Stimulated activated CD4-positive, alpha-beta T cell treated with anti-CD3 and anti-CD28 coated beads, Interleukin-1b, Interleukin-23, amount 100 ng/mL, for 4 hours (primary cell): ENCODE measurements around the gene AUTS2.

Experiments
- DNase-seq, 2 donors: peaks; one replicate each; pipeline ENCODE4 v3.0.0-alpha.2; 2020; ENCODE audit warnings: low read depth in 2 of 2

Gene AUTS2

DNA sequence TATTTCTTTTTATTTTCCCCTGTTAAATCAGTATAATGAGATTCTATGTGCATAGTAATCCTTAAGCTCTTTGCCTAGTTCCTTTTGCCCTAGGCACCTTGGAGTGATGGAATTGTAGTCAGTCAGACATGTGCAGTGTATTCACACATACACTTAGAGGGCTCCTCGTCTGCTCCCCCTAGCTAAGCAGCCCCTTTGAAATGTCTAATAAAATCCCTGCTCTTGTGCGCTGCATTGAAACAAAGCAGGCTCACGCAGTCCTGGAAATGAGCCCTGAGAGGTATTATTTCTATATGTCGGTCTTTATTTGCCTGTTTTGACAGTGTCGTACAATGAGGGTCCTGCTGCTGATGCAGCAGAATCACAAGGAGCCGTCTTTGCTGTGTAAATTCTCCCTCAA is 258.7 kb downstream of the AUTS2 start:
- no peak for DNase-seq

DNA sequence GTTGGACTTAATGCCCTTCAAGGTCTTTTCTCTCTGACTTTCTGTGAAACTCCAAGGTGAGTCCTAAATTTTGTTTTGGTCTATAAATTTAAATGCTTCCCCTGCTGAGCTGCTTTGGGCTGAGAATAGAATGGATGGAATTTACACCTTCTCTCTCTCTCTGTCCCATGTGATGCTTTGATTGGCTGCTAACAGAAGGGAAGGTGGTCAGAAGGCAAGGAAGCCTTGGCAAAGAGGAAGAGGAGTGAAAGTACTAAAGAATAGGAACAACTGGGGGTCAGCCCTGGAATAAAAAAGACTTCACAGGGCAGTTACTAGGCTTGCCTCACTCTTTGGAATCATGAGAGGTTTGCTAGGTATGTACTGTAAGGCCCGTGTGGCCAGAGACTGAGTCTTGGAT is 260.2 kb downstream of the AUTS2 start:
- no peak for DNase-seq

DNA sequence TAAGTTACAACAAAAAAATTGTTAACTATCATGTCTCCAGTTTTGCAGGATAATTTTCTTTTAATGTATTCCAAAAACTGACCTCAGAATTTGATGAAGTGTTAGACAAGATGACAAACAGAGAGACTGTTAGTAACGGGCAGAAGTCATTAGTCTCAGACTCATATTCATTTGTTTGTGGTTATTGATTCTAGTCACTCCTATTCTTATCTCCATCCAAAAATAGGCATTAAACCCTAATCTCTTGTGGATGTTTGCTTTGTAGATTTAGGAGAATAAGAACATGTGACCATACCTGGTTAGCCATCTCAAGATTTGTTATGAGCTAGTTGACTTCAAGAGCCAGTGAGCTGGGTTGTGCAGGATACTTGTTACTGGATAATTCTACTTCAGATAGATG is 261.1 kb downstream of the AUTS2 start:
- DNase-seq = no peak

DNA sequence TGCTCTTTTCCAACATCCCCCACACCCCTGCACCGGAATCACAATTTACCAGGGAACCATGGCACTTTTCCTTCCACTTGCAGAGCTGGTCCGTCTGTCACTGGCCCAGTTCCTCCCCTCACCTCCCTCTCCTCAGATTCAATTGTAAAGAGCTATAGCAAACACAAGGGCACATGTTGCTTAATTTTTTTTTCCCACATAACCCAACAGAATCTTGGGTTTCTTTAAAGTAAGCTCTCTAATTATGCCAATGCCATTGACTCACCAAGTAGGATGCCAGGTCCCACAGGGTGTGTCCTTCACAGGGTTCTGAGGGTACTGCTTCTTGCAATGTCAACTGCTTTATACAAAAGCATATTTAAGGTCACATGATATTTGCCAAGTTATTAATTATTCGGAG is 262.2 kb downstream of the AUTS2 start:
- DNase-seq = no peak

DNA sequence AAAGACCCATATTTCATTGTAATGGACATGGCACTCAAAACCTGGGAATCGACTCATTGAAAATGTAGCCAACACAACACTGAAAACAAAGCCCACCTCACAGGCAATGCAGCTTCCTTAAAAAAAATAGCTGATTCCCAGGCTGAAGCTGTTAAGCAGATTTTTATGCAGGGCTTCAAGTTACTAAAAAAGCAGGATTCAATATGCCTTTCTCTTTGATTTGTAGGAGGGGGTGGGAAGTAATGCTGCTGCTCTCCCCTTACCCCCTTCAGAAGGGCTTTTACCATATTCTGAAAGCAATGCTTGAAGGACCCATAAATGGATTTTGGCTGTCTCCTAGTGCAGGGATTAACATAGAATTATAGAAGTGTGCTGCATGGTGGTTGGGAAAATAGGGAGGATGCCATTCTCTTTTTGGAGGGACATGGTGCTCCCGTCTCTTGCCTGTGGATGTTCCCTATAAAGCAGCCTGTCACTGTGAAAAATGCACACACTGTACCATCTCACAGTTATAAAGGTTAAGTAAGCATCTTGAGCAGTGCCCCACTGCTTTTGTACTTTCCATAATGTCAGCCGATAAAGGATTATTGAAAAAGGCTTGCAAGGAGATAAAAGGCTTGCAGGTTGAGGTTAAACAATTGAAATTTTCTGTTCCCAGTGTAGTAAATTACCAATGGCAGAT is 262.8 kb downstream of the AUTS2 start:
- DNase-seq = no peak

DNA sequence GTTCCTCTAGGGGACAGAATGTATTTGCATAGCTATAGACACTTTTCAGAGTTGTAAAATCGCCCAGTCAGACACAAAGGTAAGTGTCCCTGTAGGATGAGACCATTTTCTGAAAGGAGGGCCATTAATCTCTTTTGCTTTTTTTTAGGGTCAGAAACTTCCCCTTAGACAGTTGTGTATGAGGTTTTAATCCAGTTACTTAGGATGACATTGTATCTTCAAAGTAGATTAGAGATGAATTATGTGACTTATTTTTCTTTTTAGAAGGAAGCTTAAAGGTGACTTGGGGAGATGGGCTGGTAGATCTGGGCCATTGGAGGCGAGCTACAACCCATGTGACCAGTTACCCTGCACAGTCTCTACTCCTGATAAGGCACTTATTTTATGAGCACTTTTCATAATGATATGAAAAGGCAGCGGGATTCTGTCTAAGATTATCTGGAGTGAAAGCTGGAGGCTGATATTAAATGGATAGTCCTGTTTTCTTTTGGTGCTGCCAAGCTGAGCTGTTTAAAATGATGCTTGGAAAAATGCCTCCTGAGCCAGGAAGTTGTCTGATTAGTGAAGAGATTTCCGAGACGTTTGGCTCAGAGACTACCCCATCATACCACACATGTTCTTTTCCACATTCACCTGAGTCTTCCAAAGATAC is 264.3 kb downstream of the AUTS2 start:
- DNase-seq = no peak

DNA sequence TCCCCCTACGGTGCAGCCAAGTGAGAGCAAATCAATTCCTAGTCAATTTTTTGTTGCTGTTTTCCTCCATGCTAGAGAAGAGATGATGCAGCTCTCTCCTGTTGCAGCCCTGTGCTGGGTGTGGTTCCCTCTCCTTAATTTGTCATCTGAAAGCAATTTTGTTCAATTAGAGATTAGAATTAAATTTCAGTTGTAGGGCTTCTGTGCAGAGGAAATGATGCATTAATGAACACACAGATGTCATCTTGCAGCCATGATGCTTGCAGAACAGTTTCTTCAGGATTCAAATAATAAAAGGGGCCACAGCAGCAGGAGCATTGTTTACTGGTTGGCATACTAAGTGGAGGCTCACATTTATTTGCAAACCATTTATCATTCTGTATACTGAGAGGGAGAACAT is 266.0 kb downstream of the AUTS2 start:
- DNase-seq = no peak

DNA sequence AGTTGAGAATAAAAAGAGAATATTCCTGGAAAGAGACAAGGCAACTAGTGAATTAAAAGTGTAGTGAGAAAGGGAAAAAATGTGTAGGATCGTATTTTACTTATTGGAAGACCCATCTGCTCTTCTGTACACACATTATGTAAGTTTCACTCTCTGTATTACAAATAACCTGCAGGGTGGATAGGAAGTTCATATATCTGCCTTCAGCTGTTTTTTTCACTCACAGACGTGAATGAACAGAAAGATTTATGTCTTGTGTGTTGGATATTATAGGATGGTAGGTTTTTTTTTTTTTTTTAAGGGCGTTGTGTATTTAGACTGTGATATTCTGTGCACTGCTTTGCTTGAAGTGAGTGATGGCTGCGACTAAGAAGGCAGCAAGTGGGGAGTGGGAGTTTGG is 266.5 kb downstream of the AUTS2 start:
- no peak for DNase-seq

DNA sequence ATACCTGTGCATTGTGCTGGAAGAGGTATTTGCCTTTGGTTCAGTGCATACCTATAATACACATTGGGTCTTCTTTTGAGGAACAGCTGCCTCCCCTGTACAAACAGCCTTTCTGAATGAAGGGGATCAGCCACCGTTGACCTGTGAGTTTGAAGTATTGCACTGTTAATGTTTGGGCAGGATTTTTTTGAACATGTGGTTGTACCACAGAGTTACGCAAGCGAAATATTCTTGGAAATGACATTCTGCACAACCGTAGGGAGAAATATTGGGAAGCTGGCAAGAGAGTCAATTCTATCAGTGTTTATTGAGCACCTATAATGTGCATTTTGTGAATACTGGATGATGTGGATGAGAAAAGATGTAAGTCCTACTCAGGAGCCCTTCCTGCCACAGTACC is 270.6 kb downstream of the AUTS2 start:
- no peak for DNase-seq

DNA sequence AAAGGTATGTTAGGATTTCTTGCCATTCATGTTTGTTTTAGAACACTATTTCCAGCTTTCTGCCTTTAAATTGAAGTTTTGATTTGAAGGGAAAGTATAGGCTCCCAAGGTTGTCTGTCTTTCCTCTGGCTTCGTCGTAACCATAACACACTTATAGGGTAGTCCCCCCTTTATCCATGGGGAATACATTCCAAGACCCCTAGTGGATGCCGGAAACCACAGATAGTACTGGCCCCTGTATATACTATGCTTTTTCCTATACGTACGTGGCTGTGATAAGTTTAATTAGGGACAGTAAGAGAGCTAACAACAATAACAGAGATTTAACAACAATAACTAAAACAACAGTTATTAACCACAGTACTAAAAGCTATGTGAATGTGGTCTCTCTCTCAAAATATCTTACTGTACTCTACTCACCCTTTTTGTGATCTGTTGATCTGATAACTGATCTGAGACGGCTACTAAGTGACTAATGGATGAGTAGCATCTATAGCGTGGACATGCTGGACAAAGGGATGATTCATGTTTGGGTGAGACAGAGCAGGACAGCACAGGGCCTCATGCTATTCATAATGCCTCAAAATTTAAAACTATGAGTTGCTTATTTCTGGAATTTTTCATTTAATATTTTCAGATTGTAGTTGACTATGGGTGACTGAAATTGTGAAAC is 273.1 kb downstream of the AUTS2 start:
- no peak for DNase-seq

DNA sequence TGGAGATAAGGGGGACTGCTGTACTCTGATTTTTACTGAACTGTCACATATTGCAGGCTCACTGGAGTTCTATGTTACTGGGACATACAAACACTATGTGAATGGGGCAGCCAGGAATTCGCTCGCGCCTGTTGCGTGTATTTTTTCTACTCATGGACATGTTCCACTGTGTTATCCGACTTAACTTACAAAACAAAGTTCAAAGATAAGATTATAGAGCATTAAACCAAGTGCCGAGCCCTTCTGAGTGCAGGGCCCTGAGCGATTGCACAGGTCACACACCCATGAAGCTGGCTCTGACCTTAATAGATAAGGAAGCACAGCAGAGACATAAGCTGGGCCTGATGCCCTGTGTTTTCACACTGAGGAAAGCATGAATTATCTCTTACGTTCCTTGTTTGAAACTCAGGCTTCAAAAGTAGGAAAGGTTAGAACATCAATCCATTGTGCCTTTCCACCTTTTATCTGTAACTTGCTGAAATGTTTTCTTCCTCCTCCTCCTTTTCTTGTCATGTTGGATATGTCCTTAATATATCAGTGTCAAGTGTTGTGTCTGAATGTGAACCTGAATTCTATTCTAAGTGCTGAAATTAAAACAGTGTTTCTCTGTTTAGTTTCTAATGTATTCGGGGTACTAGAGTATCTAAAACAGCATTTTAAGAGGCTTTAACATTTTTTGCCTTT is 273.8 kb downstream of the AUTS2 start:
- DNase-seq = no peak

DNA sequence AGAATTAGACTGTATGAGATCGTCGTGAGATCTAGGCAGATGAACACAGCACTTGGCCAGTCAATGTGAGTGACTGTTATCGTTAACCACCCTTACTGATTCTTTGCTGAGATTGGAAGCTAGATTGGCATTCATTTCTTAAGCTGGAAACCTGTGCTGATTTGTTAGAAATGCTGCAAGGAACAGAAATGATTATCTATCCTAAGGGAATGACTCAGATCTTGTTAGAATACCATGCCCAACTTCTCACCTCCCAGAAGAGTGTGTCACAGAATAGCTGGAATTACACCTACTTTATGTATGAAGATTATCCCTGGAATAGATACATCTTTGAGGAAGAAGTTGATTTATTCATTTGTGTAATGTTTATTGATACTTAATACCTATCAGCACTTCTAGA is 275.2 kb downstream of the AUTS2 start:
- no peak for DNase-seq

DNA sequence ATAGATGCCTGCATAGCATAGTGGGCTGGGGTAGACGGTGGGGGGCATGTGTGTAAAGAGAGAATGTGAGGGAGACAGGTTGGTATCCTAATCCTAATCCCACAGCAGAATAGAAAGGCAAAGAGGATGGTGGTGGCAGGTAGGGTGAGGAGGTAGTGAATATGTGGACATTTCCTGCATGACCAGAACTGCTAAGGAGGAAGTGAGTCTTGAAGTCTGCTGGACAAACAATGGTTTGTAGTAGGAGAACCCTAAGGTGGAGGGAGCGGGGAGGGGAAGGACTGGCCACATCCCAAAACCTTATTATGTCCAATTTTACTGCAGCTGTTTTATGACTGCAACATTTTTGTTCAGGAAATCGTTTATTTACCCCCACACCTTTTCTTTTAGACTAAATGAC is 279.7 kb downstream of the AUTS2 start:
- no peak for DNase-seq

DNA sequence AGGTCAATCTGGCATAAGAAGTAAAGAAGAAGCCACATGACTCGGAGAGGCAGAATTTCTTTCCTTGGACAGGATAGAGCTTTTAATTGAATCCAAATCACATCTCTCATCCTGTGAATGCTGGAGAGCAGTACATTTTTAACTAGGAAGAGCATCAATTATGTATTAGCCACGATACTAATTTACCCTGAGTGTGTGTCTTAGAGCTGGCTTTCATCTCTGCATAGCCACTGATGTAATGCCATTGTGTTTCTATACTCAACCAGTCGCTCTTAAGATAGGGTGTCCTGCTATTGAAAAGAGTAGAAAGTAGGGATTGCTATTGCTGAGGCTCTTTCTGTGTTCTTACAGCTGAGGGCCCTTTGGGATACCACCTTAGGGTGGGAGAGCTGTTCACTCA is 280.3 kb downstream of the AUTS2 start:
- no peak for DNase-seq

DNA sequence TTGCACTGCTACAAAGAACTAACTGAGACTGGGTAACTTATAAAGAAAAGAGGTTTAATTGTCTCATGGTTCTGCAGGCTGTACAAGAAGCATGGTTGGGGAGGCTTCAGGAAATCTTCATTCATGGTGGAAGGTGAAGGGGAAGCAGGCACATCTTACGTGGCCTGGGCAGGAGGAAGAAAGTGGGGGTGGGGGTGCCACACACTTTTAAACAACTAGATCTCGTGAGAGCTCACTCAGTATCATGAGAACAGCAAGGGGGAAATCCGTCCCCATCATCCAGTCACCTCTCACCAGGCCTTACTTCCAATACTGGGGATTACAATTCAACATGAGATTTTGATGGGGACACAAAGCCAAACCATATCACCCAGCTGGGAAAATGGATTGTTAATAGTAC is 281.7 kb downstream of the AUTS2 start:
- no peak for DNase-seq

DNA sequence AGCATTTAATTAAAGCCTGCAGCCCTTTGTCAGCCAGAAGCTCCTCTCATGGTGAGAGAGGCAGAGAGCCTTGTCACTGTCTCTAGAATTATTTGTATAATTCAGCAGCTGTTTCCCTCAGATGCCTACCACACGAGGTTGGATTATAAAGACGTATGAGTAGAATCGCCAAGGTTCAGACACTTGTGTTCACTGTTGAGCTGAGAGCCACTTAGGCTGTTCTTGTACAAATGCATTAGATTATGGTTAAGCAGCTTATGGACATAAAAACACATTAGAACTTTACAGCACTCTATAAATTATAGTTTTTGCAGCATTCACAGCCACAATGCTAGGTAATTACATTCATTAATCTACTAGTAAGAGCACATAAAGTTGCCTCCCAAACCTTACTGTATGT is 282.6 kb downstream of the AUTS2 start:
- DNase-seq = no peak

DNA sequence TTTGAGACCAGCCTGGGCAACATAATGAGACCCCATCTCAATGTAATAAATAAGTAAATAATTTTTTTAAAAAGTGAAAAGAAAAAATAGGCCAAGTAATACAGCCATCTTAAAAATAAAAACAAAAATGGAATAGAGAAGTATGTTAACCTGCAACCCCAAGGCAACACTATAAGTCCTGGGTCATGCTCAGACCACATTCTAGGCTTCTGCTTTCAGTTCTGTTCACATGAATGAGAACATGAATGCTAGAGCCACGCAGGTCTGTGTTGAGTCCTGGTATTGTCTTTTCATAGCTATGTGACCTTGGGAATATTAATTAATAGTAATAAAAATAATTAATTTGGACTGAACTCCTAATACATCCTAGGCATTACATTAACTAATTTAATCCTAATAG is 284.0 kb downstream of the AUTS2 start:
- no peak for DNase-seq

DNA sequence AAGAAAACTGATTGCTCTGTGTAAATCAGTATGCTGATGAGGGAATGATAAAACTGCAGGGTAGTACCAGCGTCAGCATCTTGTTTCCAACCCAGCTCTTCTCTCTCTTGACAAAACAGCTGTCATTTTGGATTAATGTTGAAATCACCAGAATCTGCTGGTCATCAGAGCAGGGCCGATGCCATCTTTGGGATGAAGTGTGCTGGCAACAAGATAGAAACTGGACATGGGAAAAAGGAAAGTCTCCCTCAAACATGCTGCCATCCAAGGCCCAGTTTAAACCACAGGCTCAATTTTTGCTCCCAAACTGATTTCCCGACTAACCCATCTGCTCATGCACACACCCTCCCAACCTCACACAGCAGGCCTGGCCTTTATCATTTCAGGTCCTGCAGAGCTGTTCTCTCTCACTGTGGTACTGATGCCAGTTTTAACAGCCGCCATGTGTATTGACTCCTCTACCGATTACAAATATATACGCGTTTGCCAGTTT is 285.2 kb downstream of the AUTS2 start:
- DNase-seq = no peak

DNA sequence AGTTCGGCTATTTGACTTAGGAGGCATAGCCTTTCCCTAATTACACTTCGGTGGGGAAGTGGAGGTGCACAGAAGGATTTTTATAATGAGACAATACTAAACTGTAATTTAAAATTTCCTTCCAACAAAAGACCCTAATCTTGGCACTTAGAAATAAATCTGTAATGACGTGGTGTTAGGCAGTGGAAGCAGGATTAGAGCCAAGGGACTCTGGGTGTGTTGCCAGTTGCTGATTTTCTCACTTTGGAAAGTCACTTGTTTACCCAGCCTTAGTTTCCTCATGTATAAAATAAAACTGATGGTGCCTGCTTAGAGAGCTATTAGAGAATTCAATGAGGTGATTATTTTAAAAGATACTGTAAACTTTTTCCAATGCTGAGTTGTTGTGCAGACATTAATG is 287.2 kb downstream of the AUTS2 start:
- no peak for DNase-seq

DNA sequence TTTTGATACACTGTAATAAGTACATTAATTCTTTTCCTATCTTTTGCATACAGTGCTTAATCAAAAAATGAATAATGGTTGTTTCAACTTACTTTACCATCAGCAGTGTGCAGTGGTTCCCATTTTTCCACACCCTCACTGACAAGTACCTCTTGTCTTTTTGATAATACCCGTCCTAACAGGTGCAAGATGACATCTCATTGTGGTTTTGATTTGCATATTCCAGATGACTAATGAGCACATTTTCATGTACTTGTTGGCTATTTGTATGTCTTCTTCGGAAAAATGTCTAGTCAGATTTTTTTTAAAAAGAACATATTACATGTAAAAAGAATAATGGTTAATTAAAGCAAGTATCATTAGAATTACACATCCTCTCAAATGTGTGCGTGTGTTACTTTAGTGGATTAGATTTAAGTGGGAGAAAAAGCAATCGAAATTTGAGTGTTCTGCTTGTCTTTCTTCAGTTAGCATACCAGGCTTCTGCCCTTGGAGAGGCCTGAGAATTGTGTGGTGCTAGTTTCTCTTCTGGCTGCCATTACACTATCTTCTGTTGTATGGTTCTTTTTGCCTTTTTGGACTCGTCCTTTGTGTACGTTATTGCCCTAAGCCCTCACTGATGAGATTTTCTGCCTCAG is 291.2 kb downstream of the AUTS2 start:
- DNase-seq = no peak

DNA sequence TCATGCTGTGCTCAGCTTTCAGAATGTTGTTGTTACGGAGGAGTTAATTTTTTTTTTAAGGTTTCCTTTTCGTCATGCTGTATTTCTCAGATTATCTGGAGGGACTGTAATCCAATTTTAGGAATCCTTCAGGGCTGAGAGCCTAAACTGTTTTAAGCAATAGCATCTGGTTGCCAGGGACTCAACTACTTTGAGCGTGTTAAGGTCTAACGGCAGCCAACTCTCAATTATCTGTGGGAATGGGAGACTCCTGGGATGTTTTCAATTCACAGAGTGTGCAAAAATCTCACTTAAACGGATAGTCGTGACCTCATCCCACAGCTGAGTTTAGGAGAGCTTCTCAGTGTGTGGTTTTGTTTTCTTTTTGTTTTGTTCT is 291.7 kb downstream of the AUTS2 start:
- DNase-seq = no peak

DNA sequence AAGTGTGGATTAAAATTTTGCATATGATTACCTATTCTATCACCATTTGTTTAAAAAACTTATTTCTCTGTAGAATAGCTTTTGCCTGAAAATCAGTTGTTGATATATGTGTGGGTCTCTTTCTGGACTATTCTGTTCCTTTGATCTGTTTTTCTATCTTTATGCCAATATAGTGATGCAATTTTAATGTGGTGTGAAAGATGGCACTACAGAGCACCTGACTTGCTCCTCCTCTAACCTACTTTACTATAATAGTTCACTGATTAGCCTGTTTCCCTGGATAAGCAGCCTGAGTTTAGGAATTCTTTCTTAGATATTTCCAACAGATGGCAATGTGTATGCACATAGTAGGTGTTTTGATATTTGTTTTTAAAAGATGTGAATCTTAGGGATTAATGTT is 294.5 kb downstream of the AUTS2 start:
- no peak for DNase-seq
